OCI-LY7 (cell line): ENCODE results near the gene TUBA1A. TPM values are rescaled to one million over a fixed set of nuclear protein-coding genes. Genes with fewer than 3 reads are reported as not detected.

Experiments
- BruUV-seq: library from RNA; stranded (reverse); fragments of 400-500 nt; replicated peaks from 2 replicates; lab custom pipeline; 2021; lab: Mats Ljungman, UMichigan
- CTCF ChIA-PET: fragments of 300-600 bp; sonication (Branson Sonifier 250); formaldehyde crosslinking; loops from one replicate; lab custom pipeline; 2022; ENCODE audit warnings: antibody characterized with exemption; ENCODE audit not compliant: unreplicated experiment; lab: Charles Lee
- POLR2A ChIA-PET: fragments of 300-600 bp; sonication (Branson Sonifier 250); formaldehyde crosslinking; loops from one replicate; lab custom pipeline; 2022; ENCODE audit warnings: antibody characterized with exemption; lab: Charles Lee
- DNase-seq: peaks from one replicate; pipeline ENCODE4 v3.0.0-alpha.2; 2015; ENCODE audit warnings: low spot score
- H2AFZ ChIP-seq: fragments of 200-600 bp; sonication (generic), shearing (Covaris generic); 2 replicates; pipeline ENCODE4 v1.6.1; 2014; ENCODE audit warnings: mild to moderate bottlenecking, antibody characterized with exemption, low read length, moderate library complexity
- H3K27ac ChIP-seq: fragments of 200-600 bp; sonication (generic); 2 replicates; pipeline ENCODE4 v1.5.1; 2014; ENCODE audit warnings: mixed run types, low read depth, mild to moderate bottlenecking, moderate library complexity, low read length, inconsistent platforms; ENCODE audit not compliant: poor library complexity, severe bottlenecking
- H3K36me3 ChIP-seq: fragments of 200-600 bp; sonication (generic); 2 replicates; pipeline ENCODE4 v1.6.1; 2014; ENCODE audit warnings: mild to moderate bottlenecking, antibody characterized with exemption, low read length, moderate library complexity, mixed read lengths; ENCODE audit not compliant: insufficient read depth
- H3K4me1 ChIP-seq: fragments of 200-600 bp; sonication (generic); 2 replicates; pipeline ENCODE4 v1.5.1; 2014; ENCODE audit warnings: mild to moderate bottlenecking, low read length; ENCODE audit not compliant: insufficient read depth, poor library complexity, severe bottlenecking
- H3K4me2 ChIP-seq: fragments of 200-600 bp; sonication (generic); 2 replicates; pipeline ENCODE4 v1.6.1; 2014; ENCODE audit warnings: mild to moderate bottlenecking, low read length
- H3K4me3 ChIP-seq: fragments of 200-600 bp; sonication (generic); 2 replicates; pipeline ENCODE4 v1.5.1; 2014; ENCODE audit warnings: mild to moderate bottlenecking, low read depth, low read length; ENCODE audit not compliant: poor library complexity, severe bottlenecking
- H3K79me2 ChIP-seq: fragments of 200-600 bp; sonication (generic); 2 replicates; pipeline ENCODE4 v1.6.1; 2016; ENCODE audit warnings: low read depth, mild to moderate bottlenecking, low read length, moderate library complexity, mixed read lengths; ENCODE audit not compliant: insufficient read depth
- H3K9me2 ChIP-seq: fragments of 200-600 bp; sonication (generic); 2 replicates; pipeline ENCODE4 v1.6.1; 2016; ENCODE audit warnings: mild to moderate bottlenecking, low read length, mixed read lengths; ENCODE audit not compliant: insufficient read depth
- H3K9me3 ChIP-seq: fragments of 200-600 bp; sonication (generic); 2 replicates; pipeline ENCODE4 v1.6.1; 2014; ENCODE audit warnings: mild to moderate bottlenecking, mixed run types, low read length, mixed read lengths
- H4K20me1 ChIP-seq: fragments of 200-600 bp; sonication (generic); 2 replicates; pipeline ENCODE4 v1.6.1; 2014; ENCODE audit warnings: mild to moderate bottlenecking, antibody characterized with exemption, low read length, moderate library complexity, mixed read lengths; ENCODE audit not compliant: insufficient read depth
- CTCF ChIP-seq: fragments of 200-600 bp; sonication (generic); conservative IDR thresholded peaks from 2 replicates; pipeline ENCODE4 v1.5.1; 2014; ENCODE audit warnings: mild to moderate bottlenecking, antibody characterized with exemption, low read length, moderate library complexity, mixed read lengths
- EZH2phosphoT487 ChIP-seq: fragments of 200-600 bp; sonication (generic); IDR thresholded peaks from 2 replicates; pipeline ENCODE4 v1.6.1; 2018; ENCODE audit warnings: low read depth, borderline replicate concordance, mild to moderate bottlenecking, mixed run types, antibody characterized with exemption, low read length, moderate library complexity, mixed read lengths
- intact Hi-C: fragments of 100-400 bp; cut with micrococcal nuclease; formaldehyde crosslinking; loops from one replicate; pipeline ENCODE4 v1.10.0; 2022; ENCODE audit not compliant: unreplicated experiment
- total RNA-seq, 2 experiments: library from RNA; depleted of rRNA in 1 of 2; stranded (reverse); fragments of >200 nt in 1 of 2; shearing (Covaris generic) in 1 of 2; gene quantifications; 2 replicates each; pipeline ENCODE4 v1.2.3, GENCODE V29; 2014 to 2022

Gene TUBA1A
- total RNA-seq, 2 experiments from 2014 or later: 136 to 214 TPM

- CTCF ChIA-PET: interaction anchor here (0.5 kb wide), 1 partner anchor 490 kb away, joined by 3 read pairs; no protein-coding TSS in a partner anchor
- TF ChIP-seq EZH2phosphoT487: no peak
- no peak for TF ChIP-seq CTCF
- Histone ChIP-seq H4K20me1 (no peaks in the 10 kb centered on the region), H3K4me2 (no peak overlapping the region), H2AFZ (no peak overlapping the region), H3K4me1 (no peaks in the 10 kb centered on the region), H3K9me3 (no peaks in the 10 kb centered on the region), H3K4me3 (no peak overlapping the region), H3K9me2 (no peaks in the 10 kb centered on the region), H3K36me3 (no peaks in the 10 kb centered on the region), H3K27ac (no peak overlapping the region), H3K79me2 (no peaks in the 10 kb centered on the region)
- intact Hi-C loops: no loop called here
- BruUV-seq: no TSS peak
- POLR2A ChIA-PET: interaction anchor here (0.6 to 1.3 kb wide), 7 partner anchors 13 to 204 kb away, joined by 3 to 4 read pairs (median 3); partner anchors contain the start of gene TUBA1A
- DNase-seq: no peak
Measured at GRCh38 chr12:49208676-49209075, 19.8 kb upstream of the TUBA1A start.

- Histone ChIP-seq H3K4me1 (no peaks in the 10 kb centered on the region), H3K4me3 (no peak overlapping the region), H3K27ac (no peak overlapping the region), H3K9me3 (no peaks in the 10 kb centered on the region), H3K4me2 (no peak overlapping the region), H4K20me1 (no peaks in the 10 kb centered on the region), H3K79me2 (no peaks in the 10 kb centered on the region), H3K36me3 (no peaks in the 10 kb centered on the region), H2AFZ (no peak overlapping the region), H3K9me2 (no peaks in the 10 kb centered on the region)
- CTCF ChIA-PET: interaction anchor here (0.5 kb wide), 1 partner anchor 490 kb away, joined by 3 read pairs; no protein-coding TSS in a partner anchor
- TF ChIP-seq CTCF: no peak
- no peak for TF ChIP-seq EZH2phosphoT487
- intact Hi-C loops: no loop called here
- no TSS peak for BruUV-seq
- no peak for DNase-seq
- POLR2A ChIA-PET: interaction anchor here (0.6 to 1.3 kb wide), 7 partner anchors 13 to 205 kb away, joined by 3 to 4 read pairs (median 3); partner anchors contain the start of gene TUBA1A
Measured at GRCh38 chr12:49208146-49208545, 19.3 kb upstream of the TUBA1A start.

GRCh38 chr12:49206389-49206788, 17.5 kb upstream of the TUBA1A start:
- H3K4me2 ChIP-seq: no peak overlapping the region
- no peak overlapping the region for H3K27ac ChIP-seq
- no peaks in the 10 kb centered on the region for H3K79me2 ChIP-seq
- TF ChIP-seq CTCF: no peak
- TF ChIP-seq EZH2phosphoT487: no peak
- DNase-seq: no peak
- BruUV-seq: no TSS peak
- H3K4me1 ChIP-seq: peaks cover 4% of the 10 kb centered on the region
- H3K36me3 ChIP-seq: no peaks in the 10 kb centered on the region
- H4K20me1 ChIP-seq: no peaks in the 10 kb centered on the region
- H3K9me2 ChIP-seq: no peaks in the 10 kb centered on the region
- intact Hi-C loops: no loop called here
- H2AFZ ChIP-seq: no peak overlapping the region
- no peaks in the 10 kb centered on the region for H3K9me3 ChIP-seq
- H3K4me3 ChIP-seq: no peak overlapping the region
- POLR2A ChIA-PET: no interaction called here
- CTCF ChIA-PET: no interaction called here
